NCI-H460 (cell line): ENCODE results near the gene MAP4. TPM values are rescaled to one million over a fixed set of nuclear protein-coding genes. Genes with fewer than 3 reads are reported as not detected.

Experiments
- small RNA-seq, 2 experiments: library from RNA; depleted of rRNA; stranded (forward); fragments of <200 nt; gene quantifications; one replicate each; pipeline ENCODE3, GENCODE V24; 2014
- total RNA-seq: library from RNA; depleted of rRNA; stranded (reverse); fragments of >200 nt; shearing (Covaris generic); gene quantifications from 2 replicates; pipeline ENCODE4 v1.2.3, GENCODE V29; 2014; rRNA removed

The MAP4 gene
- total RNA-seq, 1 experiment from 2014 or later, result 53.4 TPM

Small RNA genes lying within 50 kb of the gene (small RNA-seq; reads per million reads assigned to genes)
- gene AC124916.2, result 0 reads per million in 2 experiments
- gene MIR1226, result 0.02 to 0.23 reads per million in 2 experiments
- gene RF00019, result 0 reads per million in 2 experiments
- gene RF02271, result 0 reads per million in 2 experiments

Other genes starting within 250 kb of the MAP4 start
- 30.9 and 33.8 TPM in 2 replicates for gene SMARCC1, start 234.5 kb downstream of the MAP4 start, total RNA-seq
- gene DHX30, start 213.3 kb downstream of the MAP4 start, total RNA-seq, result 69.4 and 71.7 TPM in 2 replicates
- gene CDC25A, start 172.0 kb upstream of the MAP4 start, total RNA-seq, result 10.3 and 12.6 TPM in 2 replicates
- not detected in 2 replicates for gene CAMP, start 207.1 kb upstream of the MAP4 start, total RNA-seq
- gene ZNF589, start 224.7 kb upstream of the MAP4 start, total RNA-seq, result 4.3 and 4.7 TPM in 2 replicates